ENCODE measurements around the gene ISLR. TPM values are rescaled to one million over a fixed set of nuclear protein-coding genes. Genes with fewer than 3 reads are reported as not detected.

The ISLR gene
- polyA plus RNA-seq, 4 donors: 0.45 to 10.5 (median 5.6) TPM

- Histone ChIP-seq H3K27ac (ENCODE audit: low read depth in 1 of 3, low read length in 2 of 3) (no peak overlapping the region), H3K4me3 (ENCODE audit: low read depth in 1 of 3, low read length in 3 of 3) (no peak overlapping the region), H3K4me1 (ENCODE audit: control insufficient read depth in 3 of 3, insufficient read depth in 2 of 3, low read depth in 1 of 3, low read length in 2 of 3) (peaks cover 0 to 36% (median 0%) of the 10 kb centered on the region in 3 donors), H3K27me3 (ENCODE audit: control insufficient read depth in 3 of 3, insufficient read depth in 3 of 3, low read length in 3 of 3) (no peaks in the 10 kb centered on the region), H3K36me3 (ENCODE audit: control insufficient read depth in 3 of 3, insufficient read depth in 2 of 3, low read depth in 1 of 3, low read length in 3 of 3) (no peaks in the 10 kb centered on the region), H3K9me3 (ENCODE audit: control insufficient read depth in 2 of 2, insufficient read depth in 1 of 2, low read depth in 1 of 2, low read length in 1 of 2) (no peaks in the 10 kb centered on the region)
- DNase-seq: peak in 1 of 2 donors; percentile 54
- FAIRE-seq: no peak
- WGBS, 3 donors: 18 to 43% (median 41%) methylated on average over 11 of the region's 11 CpGs
Measured at GRCh38 chr15:74208901-74209559, 35.5 kb downstream of the ISLR start.

- no peak for DNase-seq
- H3K27me3 ChIP-seq (ENCODE audit: control insufficient read depth in 3 of 3, insufficient read depth in 3 of 3, low read length in 3 of 3): no peaks in the 10 kb centered on the region
- H3K4me1 ChIP-seq (ENCODE audit: control insufficient read depth in 3 of 3, insufficient read depth in 2 of 3, low read depth in 1 of 3, low read length in 2 of 3): peaks cover 0 to 32% (median 0%) of the 10 kb centered on the region in 3 donors
- WGBS, 3 donors: 67 to 72% (median 70%) methylated on average over 5 of the region's 5 CpGs
- no peak overlapping the region for H3K4me3 ChIP-seq (ENCODE audit: low read depth in 1 of 3, low read length in 3 of 3)
- no peaks in the 10 kb centered on the region for H3K36me3 ChIP-seq (ENCODE audit: control insufficient read depth in 3 of 3, insufficient read depth in 2 of 3, low read depth in 1 of 3, low read length in 3 of 3)
- H3K9me3 ChIP-seq (ENCODE audit: control insufficient read depth in 2 of 2, insufficient read depth in 1 of 2, low read depth in 1 of 2, low read length in 1 of 2): no peaks in the 10 kb centered on the region
- no peak for FAIRE-seq
- peak overlapping the region in 1 of 3 donors; percentile 33 for H3K27ac ChIP-seq (ENCODE audit: low read depth in 1 of 3, low read length in 2 of 3)
Measured at GRCh38 chr15:74209560-74209958, 36.0 kb downstream of the ISLR start.

GRCh38 chr15:74209997-74210671, 36.6 kb downstream of the ISLR start:
- FAIRE-seq (no peak), DNase-seq (peak; percentile 18 to 27)
- peaks cover 0 to 32% (median 0%) of the 10 kb centered on the region in 3 donors for H3K4me1 ChIP-seq (ENCODE audit: control insufficient read depth in 3 of 3, insufficient read depth in 2 of 3, low read depth in 1 of 3, low read length in 2 of 3)
- 24 to 37% (median 36%) methylated on average over 4 of the region's 4 CpGs for WGBS, 3 donors
- H3K9me3 ChIP-seq (ENCODE audit: control insufficient read depth in 2 of 2, insufficient read depth in 1 of 2, low read depth in 1 of 2, low read length in 1 of 2): no peaks in the 10 kb centered on the region
- H3K27me3 ChIP-seq (ENCODE audit: control insufficient read depth in 3 of 3, insufficient read depth in 3 of 3, low read length in 3 of 3): no peaks in the 10 kb centered on the region
- H3K27ac ChIP-seq (ENCODE audit: low read depth in 1 of 3, low read length in 2 of 3): peak overlapping the region in 1 of 3 donors; percentile 33
- no peak overlapping the region for H3K4me3 ChIP-seq (ENCODE audit: low read depth in 1 of 3, low read length in 3 of 3)
- H3K36me3 ChIP-seq (ENCODE audit: control insufficient read depth in 3 of 3, insufficient read depth in 2 of 3, low read depth in 1 of 3, low read length in 3 of 3): no peaks in the 10 kb centered on the region

- no peaks in the 10 kb centered on the region for H3K27me3 ChIP-seq (ENCODE audit: control insufficient read depth in 3 of 3, insufficient read depth in 3 of 3, low read length in 3 of 3)
- H3K9me3 ChIP-seq (ENCODE audit: control insufficient read depth in 2 of 2, insufficient read depth in 1 of 2, low read depth in 1 of 2, low read length in 1 of 2): no peaks in the 10 kb centered on the region
- DNase-seq: no peak
- no peak overlapping the region for H3K4me3 ChIP-seq (ENCODE audit: low read depth in 1 of 3, low read length in 3 of 3)
- peaks cover 0 to 32% (median 0%) of the 10 kb centered on the region in 3 donors for H3K4me1 ChIP-seq (ENCODE audit: control insufficient read depth in 3 of 3, insufficient read depth in 2 of 3, low read depth in 1 of 3, low read length in 2 of 3)
- no peak overlapping the region for H3K27ac ChIP-seq (ENCODE audit: low read depth in 1 of 3, low read length in 2 of 3)
- FAIRE-seq: no peak
- H3K36me3 ChIP-seq (ENCODE audit: control insufficient read depth in 3 of 3, insufficient read depth in 2 of 3, low read depth in 1 of 3, low read length in 3 of 3): no peaks in the 10 kb centered on the region
Measured at GRCh38 chr15:74210729-74211128, 37.2 kb downstream of the ISLR start.

- Histone ChIP-seq H3K27me3 (ENCODE audit: control insufficient read depth in 3 of 3, insufficient read depth in 3 of 3, low read length in 3 of 3) (no peaks in the 10 kb centered on the region), H3K36me3 (ENCODE audit: control insufficient read depth in 3 of 3, insufficient read depth in 2 of 3, low read depth in 1 of 3, low read length in 3 of 3) (no peaks in the 10 kb centered on the region), H3K9me3 (ENCODE audit: control insufficient read depth in 2 of 2, insufficient read depth in 1 of 2, low read depth in 1 of 2, low read length in 1 of 2) (no peaks in the 10 kb centered on the region), H3K4me1 (ENCODE audit: control insufficient read depth in 3 of 3, insufficient read depth in 2 of 3, low read depth in 1 of 3, low read length in 2 of 3) (peaks cover 0 to 28% (median 0%) of the 10 kb centered on the region in 3 donors), H3K27ac (ENCODE audit: low read depth in 1 of 3, low read length in 2 of 3) (no peak overlapping the region), H3K4me3 (ENCODE audit: low read depth in 1 of 3, low read length in 3 of 3) (no peak overlapping the region)
- DNase-seq: no peak
- no peak for FAIRE-seq
- 80 to 92% (median 89%) methylated on average over 1 of the region's 1 CpG for WGBS, 3 donors
Measured at GRCh38 chr15:74211656-74212055, 38.1 kb downstream of the ISLR start.

GRCh38 chr15:74212494-74212893, 39.0 kb downstream of the ISLR start:
- FAIRE-seq: no peak

GRCh38 chr15:74213858-74214284, 40.4 kb downstream of the ISLR start:
- Histone ChIP-seq H3K9me3 (ENCODE audit: control insufficient read depth in 2 of 2, insufficient read depth in 1 of 2, low read depth in 1 of 2, low read length in 1 of 2) (no peaks in the 10 kb centered on the region), H3K27ac (ENCODE audit: low read depth in 1 of 3, low read length in 2 of 3) (no peak overlapping the region), H3K4me1 (ENCODE audit: control insufficient read depth in 3 of 3, insufficient read depth in 2 of 3, low read depth in 1 of 3, low read length in 2 of 3) (peaks cover 0 to 17% (median 0%) of the 10 kb centered on the region in 3 donors), H3K27me3 (ENCODE audit: control insufficient read depth in 3 of 3, insufficient read depth in 3 of 3, low read length in 3 of 3) (no peaks in the 10 kb centered on the region), H3K36me3 (ENCODE audit: control insufficient read depth in 3 of 3, insufficient read depth in 2 of 3, low read depth in 1 of 3, low read length in 3 of 3) (no peaks in the 10 kb centered on the region), H3K4me3 (ENCODE audit: low read depth in 1 of 3, low read length in 3 of 3) (no peak overlapping the region)
- no peak for DNase-seq
- 62 to 82% (median 76%) methylated on average over 6 to 7 of the region's 7 CpGs for WGBS, 3 donors
- FAIRE-seq: no peak

More at GRCh38 chr15:74212494-74212893, 39.0 kb downstream of the ISLR start:
- H3K27ac ChIP-seq (ENCODE audit: low read depth in 1 of 3, low read length in 2 of 3): no peak overlapping the region
- DNase-seq: no peak
- H3K9me3 ChIP-seq (ENCODE audit: control insufficient read depth in 2 of 2, insufficient read depth in 1 of 2, low read depth in 1 of 2, low read length in 1 of 2): no peaks in the 10 kb centered on the region
- H3K4me1 ChIP-seq (ENCODE audit: control insufficient read depth in 3 of 3, insufficient read depth in 2 of 3, low read depth in 1 of 3, low read length in 2 of 3): peaks cover 0 to 24% (median 0%) of the 10 kb centered on the region in 3 donors
- H3K36me3 ChIP-seq (ENCODE audit: control insufficient read depth in 3 of 3, insufficient read depth in 2 of 3, low read depth in 1 of 3, low read length in 3 of 3): no peaks in the 10 kb centered on the region
- H3K27me3 ChIP-seq (ENCODE audit: control insufficient read depth in 3 of 3, insufficient read depth in 3 of 3, low read length in 3 of 3): no peaks in the 10 kb centered on the region
- H3K4me3 ChIP-seq (ENCODE audit: low read depth in 1 of 3, low read length in 3 of 3): no peak overlapping the region
- WGBS, 3 donors: 83 to 88% (median 86%) methylated on average over 9 of the region's 9 CpGs

- Histone ChIP-seq H3K4me1 (ENCODE audit: control insufficient read depth in 3 of 3, insufficient read depth in 2 of 3, low read depth in 1 of 3, low read length in 2 of 3) (peaks cover 0 to 11% (median 0%) of the 10 kb centered on the region in 3 donors), H3K4me3 (ENCODE audit: low read depth in 1 of 3, low read length in 3 of 3) (no peak overlapping the region), H3K27me3 (ENCODE audit: control insufficient read depth in 3 of 3, insufficient read depth in 3 of 3, low read length in 3 of 3) (no peaks in the 10 kb centered on the region), H3K36me3 (ENCODE audit: control insufficient read depth in 3 of 3, insufficient read depth in 2 of 3, low read depth in 1 of 3, low read length in 3 of 3) (no peaks in the 10 kb centered on the region), H3K27ac (ENCODE audit: low read depth in 1 of 3, low read length in 2 of 3) (no peak overlapping the region), H3K9me3 (ENCODE audit: control insufficient read depth in 2 of 2, insufficient read depth in 1 of 2, low read depth in 1 of 2, low read length in 1 of 2) (no peaks in the 10 kb centered on the region)
- FAIRE-seq (no peak), DNase-seq (no peak)
- 71 to 80% (median 78%) methylated on average over 6 of the region's 6 CpGs for WGBS, 3 donors
Measured at GRCh38 chr15:74214324-74215021, 41.0 kb downstream of the ISLR start.
